Erythroblast (primary cell): ENCODE data around the gene OXA1L.
"Not testable (repeated sequence)": the region's sequence is repeated elsewhere in the genome, so short reads cannot be mapped to it uniquely, and the experiment has no call there.

ENCODE experiments used
- GATA1 ChIP-seq: IDR thresholded peaks from 2 replicates; pipeline ENCODE4 v1.6.1; 2011; ENCODE audit warnings: low read depth, mild to moderate bottlenecking, control low read depth, low read length, moderate library complexity
- POLR2A ChIP-seq: IDR thresholded peaks from 2 replicates; pipeline ENCODE4 v1.6.1; 2011; ENCODE audit warnings: mild to moderate bottlenecking, low read length

GRCh38 chr14:22805235-22805634 lies 38.7 kb downstream of the OXA1L start:
- not testable (repeated sequence) for TF ChIP-seq POLR2A, GATA1
